Measurements from ENCODE around the gene PLXNA4. TPM values are rescaled to one million over a fixed set of nuclear protein-coding genes. Genes with fewer than 3 reads are reported as not detected.

Gene PLXNA4
- total RNA-seq, 1 experiment from 2014 or later = 0.81 TPM

DNA sequence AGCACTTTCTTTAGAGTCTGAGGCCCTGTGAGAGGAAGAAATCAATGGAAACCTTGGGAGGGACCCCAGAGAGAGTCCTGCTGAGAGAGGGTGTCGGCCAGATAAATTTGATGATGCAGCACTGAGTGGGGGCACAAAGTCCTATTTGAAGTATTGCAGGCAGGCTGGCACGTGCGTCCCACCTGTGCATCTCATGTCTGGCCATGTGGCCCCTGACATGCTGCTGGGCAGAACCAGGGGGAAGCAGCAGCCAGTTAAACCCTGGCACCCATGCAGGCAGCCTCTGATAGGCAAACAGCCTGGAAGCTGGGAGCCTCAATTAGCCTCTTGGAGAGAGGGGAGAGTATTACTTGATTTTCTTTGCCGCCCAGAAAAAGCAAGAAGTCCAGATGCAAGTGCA is 180.9 kb downstream of the PLXNA4 start (continued):
- no peak for TF ChIP-seq SMAD4 (CRISPR knock-in tag; IDR thresholded peaks at IDR 0.05)

DNA sequence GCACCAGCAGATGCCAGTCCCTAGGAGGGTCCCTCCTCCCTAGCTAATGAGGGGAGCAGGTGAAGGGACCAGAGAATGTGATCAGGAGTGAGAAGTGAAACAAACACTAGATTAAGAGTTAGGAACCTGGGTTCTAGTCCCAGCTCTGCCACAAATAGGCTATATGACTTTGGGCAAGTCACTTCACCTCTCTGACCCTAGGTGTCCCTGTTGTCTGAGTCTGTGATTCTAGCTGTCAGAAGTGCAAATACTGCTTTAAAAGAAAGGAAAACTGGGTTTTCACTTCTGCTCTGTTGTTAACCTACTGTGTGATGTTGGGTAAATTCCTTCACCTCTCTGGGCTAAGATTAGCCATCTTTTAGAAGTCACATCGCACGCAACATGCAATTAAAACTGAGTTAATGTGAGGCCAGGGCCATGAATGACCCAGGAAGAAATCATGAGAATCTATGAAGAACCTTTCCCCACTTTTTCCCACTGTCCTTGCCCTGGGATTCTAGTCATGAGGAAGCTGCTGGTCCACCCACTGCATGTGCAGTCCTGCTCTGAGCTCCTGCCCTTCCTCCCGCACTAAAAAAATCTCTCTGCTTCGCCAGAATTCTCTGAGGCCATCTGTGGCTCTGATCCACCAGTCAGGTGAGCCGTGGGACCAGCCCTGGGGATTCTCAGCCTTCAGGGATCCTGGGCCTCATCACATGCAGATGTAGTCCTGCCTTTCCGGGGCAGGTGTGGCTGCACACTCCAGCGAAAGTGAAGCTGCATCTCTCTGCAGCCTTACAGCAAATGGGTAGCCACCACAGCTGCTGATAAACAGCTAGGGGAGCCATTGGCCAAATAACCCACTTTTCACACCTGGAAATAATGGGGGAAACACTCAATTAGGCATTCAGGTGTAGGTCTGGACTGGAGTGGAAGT is 181.7 kb downstream of the PLXNA4 start:
- Mint-ChIP-seq H3K9me3 (no peaks in the 10 kb centered on the region), H3K36me3 (no peaks in the 10 kb centered on the region), H3K4me3 (no peak overlapping the region), H3K27ac (no peak overlapping the region), H3K27me3 (ENCODE audit: low read depth) (no peaks in the 10 kb centered on the region), H3K4me1 (peaks cover 7% of the 10 kb centered on the region)
- ATAC-seq = peak; percentile 74
- ChIA-PET CTCF (interaction anchor here (0.8 to 2.9 kb wide), 15 partner anchors 8 to 192 kb away, joined by 3 to 21 read pairs (median 4); no protein-coding TSS in a partner anchor), POLR2A (no interaction called here)
- no peak for DNase-seq (ENCODE audit: low spot score)
- TF ChIP-seq SMAD3 (CRISPR knock-in tag; IDR thresholded peaks at IDR 0.05; ENCODE audit: borderline replicate concordance) = peak; percentile 24; the same call in 1 of the 2 replicates
- no peak for TF ChIP-seq ZNF317 (CRISPR knock-in tag; IDR thresholded peaks at IDR 0.05; ENCODE audit: borderline replicate concordance, low read depth)
- no peak for TF ChIP-seq TP53 (CRISPR knock-in tag; IDR thresholded peaks at IDR 0.05)
- TF ChIP-seq FOXP1 (CRISPR knock-in tag; IDR thresholded peaks at IDR 0.05; ENCODE audit: borderline replicate concordance) = no peak
- no peak for TF ChIP-seq GRHL2 (CRISPR knock-in tag; IDR thresholded peaks at IDR 0.05; ENCODE audit: insufficient replicate concordance, severe bottlenecking)

DNA sequence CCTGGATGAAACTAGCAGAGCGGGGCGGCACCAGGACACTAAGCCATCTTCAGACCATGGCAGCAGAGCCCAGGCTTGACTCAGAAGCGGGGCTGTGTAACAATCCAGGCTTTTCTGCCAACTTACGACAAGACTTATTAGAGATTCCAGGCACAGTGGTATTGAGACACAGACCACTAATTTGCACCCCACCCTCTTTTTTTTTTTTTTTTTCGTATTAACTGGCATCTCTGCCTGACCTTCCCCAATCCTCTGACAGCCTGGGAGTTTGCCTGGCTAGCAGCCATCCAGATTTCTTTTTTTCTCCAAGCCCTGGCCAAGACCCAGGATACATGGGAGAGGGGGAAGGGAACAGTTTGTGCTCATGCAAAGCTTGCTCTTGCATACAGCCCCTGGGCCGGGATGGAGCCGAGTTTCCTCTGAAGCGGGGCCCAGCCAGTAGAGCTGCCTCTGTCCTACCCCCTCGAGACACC is 182.4 kb downstream of the PLXNA4 start:
- Mint-ChIP-seq H3K36me3 (no peaks in the 10 kb centered on the region), H3K9me3 (no peaks in the 10 kb centered on the region), H3K27me3 (ENCODE audit: low read depth) (no peaks in the 10 kb centered on the region; the same call in 1 of the 2 replicates), H3K27ac (no peak overlapping the region), H3K4me3 (no peak overlapping the region), H3K4me1 (peaks cover 7% of the 10 kb centered on the region)
- CTCF ChIA-PET = interaction anchor here (0.9 to 2.9 kb wide), 12 partner anchors 9 to 193 kb away, joined by 3 to 21 read pairs (median 5); no protein-coding TSS in a partner anchor
- ATAC-seq (no peak), DNase-seq (ENCODE audit: low spot score) (no peak)
- POLR2A ChIA-PET = no interaction called here
- TF ChIP-seq, protein P1, sequence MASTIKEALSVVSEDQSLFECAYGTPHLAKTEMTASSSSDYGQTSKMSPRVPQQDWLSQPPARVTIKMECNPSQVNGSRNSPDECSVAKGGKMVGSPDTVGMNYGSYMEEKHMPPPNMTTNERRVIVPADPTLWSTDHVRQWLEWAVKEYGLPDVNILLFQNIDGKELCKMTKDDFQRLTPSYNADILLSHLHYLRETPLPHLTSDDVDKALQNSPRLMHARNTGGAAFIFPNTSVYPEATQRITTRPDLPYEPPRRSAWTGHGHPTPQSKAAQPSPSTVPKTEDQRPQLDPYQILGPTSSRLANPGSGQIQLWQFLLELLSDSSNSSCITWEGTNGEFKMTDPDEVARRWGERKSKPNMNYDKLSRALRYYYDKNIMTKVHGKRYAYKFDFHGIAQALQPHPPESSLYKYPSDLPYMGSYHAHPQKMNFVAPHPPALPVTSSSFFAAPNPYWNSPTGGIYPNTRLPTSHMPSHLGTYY (CRISPR knock-in tag; IDR thresholded peaks at IDR 0.05) = no peak
- TF ChIP-seq, protein P2, sequence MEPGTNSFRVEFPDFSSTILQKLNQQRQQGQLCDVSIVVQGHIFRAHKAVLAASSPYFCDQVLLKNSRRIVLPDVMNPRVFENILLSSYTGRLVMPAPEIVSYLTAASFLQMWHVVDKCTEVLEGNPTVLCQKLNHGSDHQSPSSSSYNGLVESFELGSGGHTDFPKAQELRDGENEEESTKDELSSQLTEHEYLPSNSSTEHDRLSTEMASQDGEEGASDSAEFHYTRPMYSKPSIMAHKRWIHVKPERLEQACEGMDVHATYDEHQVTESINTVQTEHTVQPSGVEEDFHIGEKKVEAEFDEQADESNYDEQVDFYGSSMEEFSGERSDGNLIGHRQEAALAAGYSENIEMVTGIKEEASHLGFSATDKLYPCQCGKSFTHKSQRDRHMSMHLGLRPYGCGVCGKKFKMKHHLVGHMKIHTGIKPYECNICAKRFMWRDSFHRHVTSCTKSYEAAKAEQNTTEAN (CRISPR knock-in tag; IDR thresholded peaks at IDR 0.05) = no peak

DNA sequence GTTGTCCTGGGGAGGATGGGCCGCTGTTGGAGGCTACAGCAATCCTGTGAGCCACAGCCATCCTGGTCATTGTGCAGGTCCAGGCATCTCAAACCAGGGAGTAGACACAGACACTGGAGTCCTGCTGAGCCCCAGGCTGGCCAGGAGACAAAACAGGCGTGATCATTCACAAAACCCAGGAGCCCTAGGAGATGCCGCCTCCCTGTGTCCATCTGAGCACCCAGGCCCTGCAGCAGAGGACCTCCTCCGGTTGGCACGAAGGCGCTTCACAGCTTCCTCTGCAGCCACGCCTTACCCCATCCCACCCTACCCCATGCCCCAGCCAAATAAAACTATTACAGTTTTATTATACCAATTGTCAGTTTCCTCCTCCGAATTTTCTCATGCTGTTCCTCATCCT is 183.6 kb downstream of the PLXNA4 start:
- CTCF ChIA-PET = interaction anchor here (1.8 kb wide), 1 partner anchor 188 kb away, joined by 8 read pairs; no protein-coding TSS in a partner anchor
- Mint-ChIP-seq H3K4me3 (no peak overlapping the region), H3K27ac (no peak overlapping the region), H3K4me1 (peaks cover 7% of the 10 kb centered on the region), H3K9me3 (no peaks in the 10 kb centered on the region), H3K36me3 (no peaks in the 10 kb centered on the region), H3K27me3 (ENCODE audit: low read depth) (no peaks in the 10 kb centered on the region; the same call in 1 of the 2 replicates)
- ATAC-seq = no peak
- DNase-seq (ENCODE audit: low spot score) = no peak
- POLR2A ChIA-PET = no interaction called here
- TF ChIP-seq CREB1 (CRISPR knock-in tag; IDR thresholded peaks at IDR 0.05) (no peak), GRHL2 (CRISPR knock-in tag; IDR thresholded peaks at IDR 0.05; ENCODE audit: insufficient replicate concordance, severe bottlenecking) (no peak), OVOL2 (CRISPR knock-in tag; IDR thresholded peaks at IDR 0.05; ENCODE audit: borderline replicate concordance) (no peak), EMX1 (CRISPR knock-in tag; IDR thresholded peaks at IDR 0.05) (no peak), ZNF423 (CRISPR knock-in tag; IDR thresholded peaks at IDR 0.05) (no peak), ZNF232 (CRISPR knock-in tag; IDR thresholded peaks at IDR 0.05) (no peak)
- TF ChIP-seq, protein P3, sequence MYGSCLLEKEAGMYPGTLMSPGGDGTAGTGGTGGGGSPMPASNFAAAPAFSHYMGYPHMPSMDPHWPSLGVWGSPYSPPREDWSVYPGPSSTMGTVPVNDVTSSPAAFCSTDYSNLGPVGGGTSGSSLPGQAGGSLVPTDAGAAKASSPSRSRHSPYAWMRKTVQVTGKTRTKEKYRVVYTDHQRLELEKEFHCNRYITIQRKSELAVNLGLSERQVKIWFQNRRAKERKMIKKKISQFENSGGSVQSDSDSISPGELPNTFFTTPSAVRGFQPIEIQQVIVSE (CRISPR knock-in tag; IDR thresholded peaks at IDR 0.05; ENCODE audit: borderline replicate concordance) = no peak
- TF ChIP-seq, protein P4, sequence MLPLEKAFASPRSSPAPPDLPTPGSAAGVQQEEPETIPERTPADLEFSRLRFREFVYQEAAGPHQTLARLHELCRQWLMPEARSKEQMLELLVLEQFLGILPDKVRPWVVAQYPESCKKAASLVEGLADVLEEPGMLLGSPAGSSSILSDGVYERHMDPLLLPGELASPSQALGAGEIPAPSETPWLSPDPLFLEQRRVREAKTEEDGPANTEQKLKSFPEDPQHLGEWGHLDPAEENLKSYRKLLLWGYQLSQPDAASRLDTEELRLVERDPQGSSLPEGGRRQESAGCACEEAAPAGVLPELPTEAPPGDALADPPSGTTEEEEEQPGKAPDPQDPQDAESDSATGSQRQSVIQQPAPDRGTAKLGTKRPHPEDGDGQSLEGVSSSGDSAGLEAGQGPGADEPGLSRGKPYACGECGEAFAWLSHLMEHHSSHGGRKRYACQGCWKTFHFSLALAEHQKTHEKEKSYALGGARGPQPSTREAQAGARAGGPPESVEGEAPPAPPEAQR (CRISPR knock-in tag; IDR thresholded peaks at IDR 0.05) = no peak
- TF ChIP-seq, protein P5, sequence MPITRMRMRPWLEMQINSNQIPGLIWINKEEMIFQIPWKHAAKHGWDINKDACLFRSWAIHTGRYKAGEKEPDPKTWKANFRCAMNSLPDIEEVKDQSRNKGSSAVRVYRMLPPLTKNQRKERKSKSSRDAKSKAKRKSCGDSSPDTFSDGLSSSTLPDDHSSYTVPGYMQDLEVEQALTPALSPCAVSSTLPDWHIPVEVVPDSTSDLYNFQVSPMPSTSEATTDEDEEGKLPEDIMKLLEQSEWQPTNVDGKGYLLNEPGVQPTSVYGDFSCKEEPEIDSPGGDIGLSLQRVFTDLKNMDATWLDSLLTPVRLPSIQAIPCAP (CRISPR knock-in tag; IDR thresholded peaks at IDR 0.05) = no peak

Measured in WTC11 (cell line).